ENCODE data around the gene PDGFRB.

Gene PDGFRB

GRCh38 chr5:150146235-150146634, 9.4 kb downstream of the PDGFRB start:
- in situ Hi-C loops (cut with HindIII; ENCODE audit: low pct_ligation_motif_present, low sequenced_read_pairs) = no loop called here
- H3K36me3 ChIP-seq (replicated peaks) = peaks cover 22% of the 10 kb centered on the region
- no peak for TF ChIP-seq CTCF (IDR thresholded peaks at IDR 0.05; ENCODE audit: low read depth, low read length, missing control alignments)
- DNase-seq = no peak
- H3K4me3 ChIP-seq (ENCODE audit: low read depth, low read length) = no peak overlapping the region
- peak overlapping the region; percentile 4 for H3K27ac ChIP-seq
- H3K27me3 ChIP-seq (replicated peaks) = no peaks in the 10 kb centered on the region

DNA sequence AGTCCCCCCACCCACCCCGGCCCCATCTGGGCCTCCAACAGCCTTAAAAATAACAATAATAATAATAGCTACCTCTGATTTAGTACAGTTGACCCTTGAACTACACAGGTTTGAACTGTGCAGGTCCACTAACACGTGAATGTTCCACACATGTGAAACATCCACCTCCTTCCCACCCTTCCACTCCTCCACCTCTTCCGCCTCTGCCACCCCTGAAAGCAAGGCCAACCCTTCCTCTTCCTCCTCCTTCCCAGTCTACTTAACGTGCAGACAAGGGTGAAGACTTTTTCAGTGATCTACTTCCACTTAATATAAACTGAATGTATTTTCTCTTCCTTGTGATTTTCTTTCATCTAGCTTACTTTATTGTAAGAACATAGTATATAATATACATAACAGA, 10.8 kb downstream of the PDGFRB start:
- Histone ChIP-seq H3K4me3 (ENCODE audit: low read depth, low read length) (no peak overlapping the region), H3K27ac (peak overlapping the region; percentile 94), H3K27me3 (replicated peaks) (no peaks in the 10 kb centered on the region), H3K36me3 (replicated peaks) (peaks cover 21% of the 10 kb centered on the region)
- DNase-seq = no peak
- no peak for TF ChIP-seq CTCF (IDR thresholded peaks at IDR 0.05; ENCODE audit: low read depth, low read length, missing control alignments)
- in situ Hi-C loops (cut with HindIII; ENCODE audit: low pct_ligation_motif_present, low sequenced_read_pairs) = no loop called here

- in situ Hi-C loops (cut with HindIII; ENCODE audit: low pct_ligation_motif_present, low sequenced_read_pairs) = no loop called here
- peak overlapping the region; percentile 3 for H3K4me3 ChIP-seq (ENCODE audit: low read depth, low read length)
- no peak for TF ChIP-seq CTCF (IDR thresholded peaks at IDR 0.05; ENCODE audit: low read depth, low read length, missing control alignments)
- H3K36me3 ChIP-seq (replicated peaks) = peaks cover 16% of the 10 kb centered on the region
- peak; percentile 89 for DNase-seq
- no peaks in the 10 kb centered on the region for H3K27me3 ChIP-seq (replicated peaks)
- peak overlapping the region; percentile 94 for H3K27ac ChIP-seq
These were observed 11.3 kb downstream of the PDGFRB start for GRCh38 chr5:150144246-150144801.

DNA sequence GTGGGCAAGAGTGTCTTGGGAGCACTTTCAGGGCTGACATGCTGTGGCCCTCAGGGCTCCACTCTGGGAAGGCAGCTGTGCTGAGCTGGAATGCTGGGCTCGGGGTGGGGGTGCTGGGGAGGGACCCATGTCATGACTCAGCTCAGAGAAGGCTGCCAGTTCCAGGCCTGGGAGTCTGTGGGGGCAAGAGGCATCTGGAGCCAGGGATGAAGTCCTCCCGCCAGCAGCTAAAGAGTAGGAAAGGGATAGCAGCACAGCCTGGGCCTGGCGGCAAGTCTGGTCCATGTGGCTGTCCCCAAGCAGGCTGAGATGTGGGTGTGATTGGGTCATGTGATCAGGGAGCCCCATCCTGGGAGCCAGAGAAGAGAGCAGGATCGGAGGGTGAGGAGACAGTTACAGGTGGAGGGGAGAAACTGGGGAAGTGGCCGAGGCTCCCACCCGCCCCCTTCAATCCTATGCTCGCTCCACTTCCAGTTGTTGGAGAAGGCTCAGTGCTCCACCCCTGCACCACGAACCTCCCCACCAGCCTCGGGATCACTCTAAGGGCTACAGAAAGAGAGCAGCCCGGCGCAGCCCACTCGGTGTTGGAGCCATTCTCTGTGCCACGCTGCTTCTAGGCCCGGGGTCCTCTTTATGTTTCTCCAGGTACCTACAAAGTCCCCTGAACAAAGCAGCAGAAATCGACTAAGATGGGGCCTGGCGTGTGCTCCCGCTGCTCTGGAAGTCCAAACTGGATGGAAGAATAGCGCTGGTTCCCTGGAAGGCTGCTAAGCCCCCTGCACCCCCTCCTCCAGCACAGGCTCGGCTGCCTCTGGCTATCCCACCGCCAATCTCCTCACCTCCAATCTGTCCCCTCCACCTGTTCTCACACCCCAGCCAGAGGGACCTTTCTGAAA, 12.0 kb downstream of the PDGFRB start:
- in situ Hi-C loops (cut with HindIII; ENCODE audit: low pct_ligation_motif_present, low sequenced_read_pairs) = no loop called here
- peak; percentile 89 for DNase-seq
- peaks cover 12% of the 10 kb centered on the region for H3K36me3 ChIP-seq (replicated peaks)
- H3K27me3 ChIP-seq (replicated peaks) = no peaks in the 10 kb centered on the region
- H3K4me3 ChIP-seq (ENCODE audit: low read depth, low read length) = peak overlapping the region; percentile 3
- no peak for TF ChIP-seq CTCF (IDR thresholded peaks at IDR 0.05; ENCODE audit: low read depth, low read length, missing control alignments)
- H3K27ac ChIP-seq = peak overlapping the region; percentile 94

DNA sequence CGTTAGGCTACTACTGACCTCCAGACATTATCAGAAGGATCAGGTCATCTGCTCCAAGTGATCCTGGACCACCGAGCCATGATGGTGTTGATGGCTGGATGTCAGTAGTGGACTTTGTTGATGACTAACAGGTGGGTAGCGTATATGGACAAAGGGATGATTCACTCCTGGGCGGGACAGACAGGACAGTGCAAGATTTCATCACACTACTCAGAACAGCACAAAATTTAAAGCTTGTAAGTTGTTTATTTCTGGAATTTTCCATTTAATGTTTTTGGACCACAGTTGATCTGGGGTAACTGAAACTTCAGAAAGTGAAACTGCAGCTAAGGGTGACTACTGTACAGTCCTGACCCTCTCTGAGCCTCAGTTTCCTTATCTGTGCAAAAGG, 12.7 kb downstream of the PDGFRB start:
- in situ Hi-C loops (cut with HindIII; ENCODE audit: low pct_ligation_motif_present, low sequenced_read_pairs) = no loop called here
- Histone ChIP-seq H3K36me3 (replicated peaks) (peaks cover 12% of the 10 kb centered on the region), H3K4me3 (ENCODE audit: low read depth, low read length) (no peak overlapping the region), H3K27ac (peak overlapping the region; percentile 94), H3K27me3 (replicated peaks) (no peaks in the 10 kb centered on the region)
- peak; percentile 94 for DNase-seq
- TF ChIP-seq CTCF (IDR thresholded peaks at IDR 0.05; ENCODE audit: low read depth, low read length, missing control alignments) = no peak

Measured in brain microvascular endothelial cell (primary cell).